HepG2 (cell line): ENCODE results near the gene MAPK1. TPM values are rescaled to one million over a fixed set of nuclear protein-coding genes. Genes with fewer than 3 reads are reported as not detected.

Source experiments
- ATAC-seq: fragments of 200-7000 bp; cut with Tn5 transposase; 3 replicates; pipeline ENCODE4 v1.9.1; 2020; ENCODE audit warnings: mild to moderate bottlenecking, moderate library complexity
- BruUV-seq: library from RNA; stranded (reverse); fragments of 400-500 nt; replicated peaks from 2 replicates; lab custom pipeline; 2021; lab: Mats Ljungman, UMichigan
- CTCF ChIA-PET: fragments of 300-600 bp; formaldehyde crosslinking; extraction: SDS; loops from one replicate; lab custom pipeline; 2021; ENCODE audit warnings: low total read pairs, inconsistent platforms, low intra/inter-chr PET ratio; lab: Yijun Ruan, JAX
- POLR2A ChIA-PET: fragments of 350-600 bp; sonication (Branson Sonifier 250); formaldehyde crosslinking; loops from one replicate; lab custom pipeline; 2020; ENCODE audit warnings: antibody characterized with exemption, inconsistent platforms; lab: Yijun Ruan, JAX
- DNase-seq: peaks from one replicate; pipeline ENCODE4 v3.0.0-alpha.2; 2015; ENCODE audit warnings: low spot score
- FAIRE-seq: peaks from 3 replicates; lab custom pipeline; 2011; peaks lifted over from hg19 to GRCh38; lab: Jason Lieb, UNC
- H2AFZ ChIP-seq: one replicate; pipeline ENCODE4 v1.6.1; 2011; ENCODE audit warnings: low read length, inconsistent platforms
- H3K27ac ChIP-seq: fragments of 300-600 bp; 3 replicates; pipeline ENCODE4 v1.8.0; 2011; ENCODE audit warnings: mixed run types, mild to moderate bottlenecking, mixed read lengths, low read length, inconsistent platforms; ENCODE audit not compliant: insufficient read depth; ENCODE audit errors: extremely low read length
- H3K27me3 ChIP-seq, 2 experiments: fragments of 200-600 bp in 1 of 2; 2 replicates in 1 of 2; 3 replicates in 1 of 2; pipeline versions ENCODE4 v1.6.0 to v1.8.0; 2011; ENCODE audit warnings: low read length in 2 of 2, mild to moderate bottlenecking in 2 of 2, moderate library complexity in 2 of 2, inconsistent platforms in 1 of 2; ENCODE audit not compliant: insufficient read depth in 2 of 2, control insufficient read depth in 1 of 2
- H3K36me3 ChIP-seq, 2 experiments: fragments of 200-600 bp in 1 of 2; replicated peaks in 1 of 2; 2 replicates in 1 of 2; 3 replicates in 1 of 2; pipeline versions ENCODE4 v1.5.1 to v1.8.0; 2011; ENCODE audit warnings: low read length in 2 of 2, inconsistent platforms in 1 of 2; ENCODE audit not compliant: insufficient read depth in 2 of 2, control insufficient read depth in 1 of 2
- H3K4me1 ChIP-seq: 2 replicates; pipeline ENCODE4 v1.5.1; 2012; ENCODE audit warnings: low read length, inconsistent platforms; ENCODE audit not compliant: insufficient read depth
- H3K4me2 ChIP-seq: 2 replicates; pipeline ENCODE4 v1.6.0; 2011; ENCODE audit warnings: low read depth, low read length, inconsistent platforms
- H3K4me3 ChIP-seq, 3 experiments: fragments of 200-600 bp in 1 of 3; sonication (generic), shearing (Covaris generic) in 1 of 3; replicated peaks in 1 of 3; 2 replicates each; pipeline ENCODE4 v1.5.1; 2011 to 2016; ENCODE audit warnings: low read length in 3 of 3, inconsistent platforms in 2 of 3, low read depth in 2 of 3, mild to moderate bottlenecking in 2 of 3, control low read depth in 1 of 3, mixed read lengths in 1 of 3; ENCODE audit not compliant: insufficient read depth in 1 of 3
- H3K79me2 ChIP-seq: one replicate; pipeline ENCODE4 v1.6.1; 2011; ENCODE audit warnings: low read length, inconsistent platforms; ENCODE audit not compliant: insufficient read depth
- H3K9ac ChIP-seq: 2 replicates; pipeline ENCODE4 v1.6.0; 2011; ENCODE audit warnings: mild to moderate bottlenecking, low read depth, low read length, inconsistent platforms; ENCODE audit not compliant: insufficient read depth
- H3K9me3 ChIP-seq: 2 replicates; pipeline ENCODE4 v1.5.1; 2012; ENCODE audit warnings: mild to moderate bottlenecking, low read length
- H4K20me1 ChIP-seq: 2 replicates; pipeline ENCODE4 v1.6.0; 2011; ENCODE audit warnings: inconsistent platforms, mild to moderate bottlenecking, low read length, moderate library complexity; ENCODE audit not compliant: insufficient read depth
- BRD4 ChIP-seq: sonication (generic); formaldehyde crosslinking; IDR thresholded peaks from 2 replicates; pipeline ENCODE4 v1.4.0; 2020; ENCODE audit warnings: missing genetic modification reagents
- CHCHD3 ChIP-seq: sonication (generic); formaldehyde crosslinking; IDR thresholded peaks from 2 replicates; pipeline ENCODE4 v1.8.0; 2022; ENCODE audit warnings: mild to moderate bottlenecking, missing genetic modification reagents, moderate library complexity
- FOXO1 ChIP-seq: sonication (generic); formaldehyde crosslinking; IDR thresholded peaks from 2 replicates; pipeline ENCODE4 v1.4.0; 2020; ENCODE audit warnings: missing genetic modification reagents
- KDM5A ChIP-seq: fragments of 200-600 bp; sonication (generic); IDR thresholded peaks from 2 replicates; pipeline ENCODE4 v1.7.0; 2018; ENCODE audit warnings: antibody characterized with exemption, mild to moderate bottlenecking, low read length, borderline replicate concordance
- NCOA2 ChIP-seq: sonication (generic); formaldehyde crosslinking; IDR thresholded peaks from 2 replicates; pipeline ENCODE4 v1.8.0; 2022; ENCODE audit warnings: inconsistent platforms
- NFIB ChIP-seq: sonication (generic); formaldehyde crosslinking; IDR thresholded peaks from 2 replicates; pipeline ENCODE4 v1.9.0; 2021; ENCODE audit warnings: missing genetic modification reagents, mild to moderate bottlenecking, borderline replicate concordance
- NFRKB ChIP-seq: fragments of 450-650 bp; IDR thresholded peaks from 2 replicates; pipeline ENCODE4 v1.6.1; 2017
- RFX3 ChIP-seq: IDR thresholded peaks from 2 replicates; pipeline ENCODE4 v1.6.1; 2016; ENCODE audit warnings: missing biosample characterization, missing genetic modification reagents
- SMAD1 ChIP-seq: sonication (generic); formaldehyde crosslinking; IDR thresholded peaks from 2 replicates; pipeline ENCODE4 v1.4.0; 2020; ENCODE audit warnings: missing genetic modification reagents, low read depth, mild to moderate bottlenecking, borderline replicate concordance
- TGIF2 ChIP-seq: IDR thresholded peaks from 2 replicates; pipeline ENCODE4 v1.6.1; 2016; ENCODE audit warnings: control low read depth, missing compliant biosample characterization
- ZNF891 ChIP-seq: sonication (generic); formaldehyde crosslinking; IDR thresholded peaks from 2 replicates; pipeline ENCODE4 v1.5.0; 2020; ENCODE audit warnings: mild to moderate bottlenecking, missing genetic modification reagents
- ZSCAN9 ChIP-seq: IDR thresholded peaks from 2 replicates; pipeline ENCODE4 v1.6.1; 2016; ENCODE audit warnings: borderline replicate concordance
- WGBS: methylation state at CpG from one replicate; pipeline ENCODE4 v1.1.6; 2017; ENCODE audit warnings: low lambda C conversion rate; 5-methylcytosine and 5-hydroxymethylcytosine counted together
- in situ Hi-C: cut with HindIII; loops from 2 replicates; pipeline ENCODE4 v1.10.0; 2017; ENCODE audit warnings: low pct_unique_long_range_greater_than_20kb; ENCODE audit not compliant: extremely low pct_ligation_motif_present
- intact Hi-C: fragments of 100-400 bp; cut with micrococcal nuclease; formaldehyde crosslinking; loops from one replicate; pipeline ENCODE4 v1.10.0; 2022; ENCODE audit not compliant: unreplicated experiment
- polyA plus RNA-seq, 8 experiments: library from polyadenylated mRNA; depleted of rRNA in 3 of 8; stranded (reverse) in 7 of 8; unstranded in 1 of 8; fragments of >200 nt; fragmentation: Illumina TruSeq in 4 of 8; extraction: Trizol in 4 of 8; gene quantifications; 2 replicates each; pipeline versions ENCODE4 v1.2.1 to v1.2.3, GENCODE V29; 2011 to 2016; ENCODE audit warnings: low read depth in 4 of 8, missing spikeins in 1 of 8, mixed read lengths in 1 of 8; ENCODE audit not compliant: insufficient read depth in 1 of 8
- total RNA-seq, 5 experiments: library from RNA; depleted of rRNA; stranded (reverse); fragments of >200 nt; fragmentation: Illumina TruSeq; extraction: Trizol; gene quantifications; 2 replicates each; pipeline ENCODE4 v1.2.3, GENCODE V29; 2016; ENCODE audit warnings: low read depth in 1 of 5
- TF ChIP-seq, protein P1 (sequence below): sonication (generic); formaldehyde crosslinking; IDR thresholded peaks from 2 replicates; pipeline ENCODE4 v1.5.0; 2020; ENCODE audit warnings: mild to moderate bottlenecking, missing genetic modification reagents
- TF ChIP-seq, protein P2 (sequence below): sonication (generic); formaldehyde crosslinking; IDR thresholded peaks from 2 replicates; pipeline ENCODE4 v1.9.0; 2021; ENCODE audit warnings: missing genetic modification reagents, borderline replicate concordance
- TF ChIP-seq, protein P3 (sequence below), 2 experiments: fragments of 450-650 bp in 1 of 2; sonication (generic) in 1 of 2; formaldehyde crosslinking; IDR thresholded peaks; 2 replicates each; pipeline versions ENCODE4 v1.5.0 to v1.8.0; 2020 to 2022; ENCODE audit warnings: mild to moderate bottlenecking in 1 of 2, missing genetic modification reagents in 1 of 2
- TF ChIP-seq, protein P4 (sequence below), 2 experiments: IDR thresholded peaks; 2 replicates each; pipeline ENCODE4 v1.6.1; 2011 to 2012; ENCODE audit warnings: low read length in 2 of 2, borderline replicate concordance in 1 of 2, low read depth in 1 of 2, mild to moderate bottlenecking in 1 of 2, moderate library complexity in 1 of 2

The MAPK1 gene
- total and polyA plus RNA-seq, 2 of the 13 experiments (the other 11 are each of a cell fraction or from before 2014, with no cell fraction given), result 107 to 114 TPM

DNA sequence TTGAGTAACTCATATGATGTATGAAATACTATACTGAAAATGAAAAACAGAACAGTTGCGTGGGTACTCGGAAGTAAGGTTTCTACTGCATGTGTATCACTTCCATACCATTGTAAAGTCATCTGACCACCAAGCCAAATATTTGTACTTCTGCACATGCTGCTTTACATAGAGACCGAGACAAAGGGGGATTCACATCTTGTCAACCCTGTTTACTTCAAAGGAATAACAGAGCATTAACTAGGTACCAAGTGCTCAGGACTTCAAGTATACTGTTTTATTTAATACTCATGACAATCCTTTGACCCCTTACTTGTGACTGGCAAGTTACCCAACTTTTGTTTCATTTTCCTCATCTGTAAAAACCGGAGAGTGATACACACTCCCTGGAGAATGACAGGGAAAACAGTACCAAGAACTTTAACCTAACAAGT, 9.9 kb downstream of the MAPK1 start:
- Histone ChIP-seq H2AFZ (no peak overlapping the region), H3K9ac (peak overlapping the region; percentile 65), H4K20me1 (peaks cover 55% of the 10 kb centered on the region), H3K9me3 (no peaks in the 10 kb centered on the region), H3K79me2 (peaks cover 97% of the 10 kb centered on the region), H3K27me3 (no peaks in the 10 kb centered on the region), H3K4me3 (peak overlapping the region; percentile 39 to 55 (median 51); a peak in 5 of 6 replicates), H3K4me1 (peaks cover 83% of the 10 kb centered on the region), H3K36me3 (peaks cover 0 to 5% of the 10 kb centered on the region in 2 experiments; a peak in 2 of 5 replicates), H3K4me2 (peak overlapping the region; percentile 80), H3K27ac (peak overlapping the region; percentile 76)
- POLR2A ChIA-PET, result interaction anchor here (0.9 to 1.1 kb wide), 3 partner anchors 22 to 199 kb away, joined by 3 to 4 read pairs (median 3); no protein-coding TSS in a partner anchor
- CTCF ChIA-PET, result no interaction called here
- 9% methylated on average over 4 of the region's 4 CpGs for WGBS
- peak; percentile 97 for DNase-seq
- FAIRE-seq, result peak; percentile 66
- intact Hi-C loops (no loop called here), in situ Hi-C loops (loop anchor here (10.0 kb wide), 1 partner anchor 63 kb away; no protein-coding TSS in a partner anchor)
- BruUV-seq, result no TSS peak
- peak; percentile 94 for ATAC-seq
- TF ChIP-seq, protein P1, sequence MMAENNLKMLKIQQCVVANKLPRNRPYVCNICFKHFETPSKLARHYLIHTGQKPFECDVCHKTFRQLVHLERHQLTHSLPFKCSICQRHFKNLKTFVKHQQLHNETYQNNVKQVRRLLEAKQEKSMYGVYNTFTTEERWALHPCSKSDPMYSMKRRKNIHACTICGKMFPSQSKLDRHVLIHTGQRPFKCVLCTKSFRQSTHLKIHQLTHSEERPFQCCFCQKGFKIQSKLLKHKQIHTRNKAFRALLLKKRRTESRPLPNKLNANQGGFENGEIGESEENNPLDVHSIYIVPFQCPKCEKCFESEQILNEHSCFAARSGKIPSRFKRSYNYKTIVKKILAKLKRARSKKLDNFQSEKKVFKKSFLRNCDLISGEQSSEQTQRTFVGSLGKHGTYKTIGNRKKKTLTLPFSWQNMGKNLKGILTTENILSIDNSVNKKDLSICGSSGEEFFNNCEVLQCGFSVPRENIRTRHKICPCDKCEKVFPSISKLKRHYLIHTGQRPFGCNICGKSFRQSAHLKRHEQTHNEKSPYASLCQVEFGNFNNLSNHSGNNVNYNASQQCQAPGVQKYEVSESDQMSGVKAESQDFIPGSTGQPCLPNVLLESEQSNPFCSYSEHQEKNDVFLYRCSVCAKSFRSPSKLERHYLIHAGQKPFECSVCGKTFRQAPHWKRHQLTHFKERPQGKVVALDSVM, result no peak
- TF ChIP-seq, protein P2, sequence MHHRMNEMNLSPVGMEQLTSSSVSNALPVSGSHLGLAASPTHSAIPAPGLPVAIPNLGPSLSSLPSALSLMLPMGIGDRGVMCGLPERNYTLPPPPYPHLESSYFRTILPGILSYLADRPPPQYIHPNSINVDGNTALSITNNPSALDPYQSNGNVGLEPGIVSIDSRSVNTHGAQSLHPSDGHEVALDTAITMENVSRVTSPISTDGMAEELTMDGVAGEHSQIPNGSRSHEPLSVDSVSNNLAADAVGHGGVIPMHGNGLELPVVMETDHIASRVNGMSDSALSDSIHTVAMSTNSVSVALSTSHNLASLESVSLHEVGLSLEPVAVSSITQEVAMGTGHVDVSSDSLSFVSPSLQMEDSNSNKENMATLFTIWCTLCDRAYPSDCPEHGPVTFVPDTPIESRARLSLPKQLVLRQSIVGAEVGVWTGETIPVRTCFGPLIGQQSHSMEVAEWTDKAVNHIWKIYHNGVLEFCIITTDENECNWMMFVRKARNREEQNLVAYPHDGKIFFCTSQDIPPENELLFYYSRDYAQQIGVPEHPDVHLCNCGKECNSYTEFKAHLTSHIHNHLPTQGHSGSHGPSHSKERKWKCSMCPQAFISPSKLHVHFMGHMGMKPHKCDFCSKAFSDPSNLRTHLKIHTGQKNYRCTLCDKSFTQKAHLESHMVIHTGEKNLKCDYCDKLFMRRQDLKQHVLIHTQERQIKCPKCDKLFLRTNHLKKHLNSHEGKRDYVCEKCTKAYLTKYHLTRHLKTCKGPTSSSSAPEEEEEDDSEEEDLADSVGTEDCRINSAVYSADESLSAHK, result no peak
- TF ChIP-seq, protein P3, sequence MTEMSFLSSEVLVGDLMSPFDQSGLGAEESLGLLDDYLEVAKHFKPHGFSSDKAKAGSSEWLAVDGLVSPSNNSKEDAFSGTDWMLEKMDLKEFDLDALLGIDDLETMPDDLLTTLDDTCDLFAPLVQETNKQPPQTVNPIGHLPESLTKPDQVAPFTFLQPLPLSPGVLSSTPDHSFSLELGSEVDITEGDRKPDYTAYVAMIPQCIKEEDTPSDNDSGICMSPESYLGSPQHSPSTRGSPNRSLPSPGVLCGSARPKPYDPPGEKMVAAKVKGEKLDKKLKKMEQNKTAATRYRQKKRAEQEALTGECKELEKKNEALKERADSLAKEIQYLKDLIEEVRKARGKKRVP (CRISPR knock-in tag; IDR thresholded peaks at IDR 0.05), result 0 out of 4 replicates have a peak, but pooled peaks of 1 of the 2 experiments have one; percentile 32
- TF ChIP-seq RFX3 (CRISPR knock-in tag), result no peak
- peak; percentile 67; the same call in 1 of the 2 replicates for TF ChIP-seq ZSCAN9
- TF ChIP-seq NFRKB, result no peak
- TF ChIP-seq FOXO1 (CRISPR knock-in tag), result peak; percentile 68; the same call in 1 of the 2 replicates
- TF ChIP-seq, protein P4, sequence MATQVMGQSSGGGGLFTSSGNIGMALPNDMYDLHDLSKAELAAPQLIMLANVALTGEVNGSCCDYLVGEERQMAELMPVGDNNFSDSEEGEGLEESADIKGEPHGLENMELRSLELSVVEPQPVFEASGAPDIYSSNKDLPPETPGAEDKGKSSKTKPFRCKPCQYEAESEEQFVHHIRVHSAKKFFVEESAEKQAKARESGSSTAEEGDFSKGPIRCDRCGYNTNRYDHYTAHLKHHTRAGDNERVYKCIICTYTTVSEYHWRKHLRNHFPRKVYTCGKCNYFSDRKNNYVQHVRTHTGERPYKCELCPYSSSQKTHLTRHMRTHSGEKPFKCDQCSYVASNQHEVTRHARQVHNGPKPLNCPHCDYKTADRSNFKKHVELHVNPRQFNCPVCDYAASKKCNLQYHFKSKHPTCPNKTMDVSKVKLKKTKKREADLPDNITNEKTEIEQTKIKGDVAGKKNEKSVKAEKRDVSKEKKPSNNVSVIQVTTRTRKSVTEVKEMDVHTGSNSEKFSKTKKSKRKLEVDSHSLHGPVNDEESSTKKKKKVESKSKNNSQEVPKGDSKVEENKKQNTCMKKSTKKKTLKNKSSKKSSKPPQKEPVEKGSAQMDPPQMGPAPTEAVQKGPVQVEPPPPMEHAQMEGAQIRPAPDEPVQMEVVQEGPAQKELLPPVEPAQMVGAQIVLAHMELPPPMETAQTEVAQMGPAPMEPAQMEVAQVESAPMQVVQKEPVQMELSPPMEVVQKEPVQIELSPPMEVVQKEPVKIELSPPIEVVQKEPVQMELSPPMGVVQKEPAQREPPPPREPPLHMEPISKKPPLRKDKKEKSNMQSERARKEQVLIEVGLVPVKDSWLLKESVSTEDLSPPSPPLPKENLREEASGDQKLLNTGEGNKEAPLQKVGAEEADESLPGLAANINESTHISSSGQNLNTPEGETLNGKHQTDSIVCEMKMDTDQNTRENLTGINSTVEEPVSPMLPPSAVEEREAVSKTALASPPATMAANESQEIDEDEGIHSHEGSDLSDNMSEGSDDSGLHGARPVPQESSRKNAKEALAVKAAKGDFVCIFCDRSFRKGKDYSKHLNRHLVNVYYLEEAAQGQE (IDR thresholded peaks at IDR 0.05; ENCODE audit: borderline replicate concordance in 1 of 2, low read depth in 1 of 2, low read length in 2 of 2), result no peak
- peak; percentile 86 for TF ChIP-seq TGIF2 (CRISPR knock-in tag)
- no peak for TF ChIP-seq CHCHD3 (CRISPR knock-in tag)
- no peak for TF ChIP-seq NFIB (CRISPR knock-in tag)
- TF ChIP-seq NCOA2 (CRISPR knock-in tag), result peak; percentile 67
- TF ChIP-seq ZNF891, result no peak
- TF ChIP-seq KDM5A, result no peak
- TF ChIP-seq SMAD1 (CRISPR knock-in tag), result no peak
- no peak for TF ChIP-seq BRD4 (CRISPR knock-in tag)
